DMS153 (cell line): ENCODE measurements around the gene PDS5A.
"Not testable (repeated sequence)": the region's sequence is repeated elsewhere in the genome, so short reads cannot be mapped to it uniquely, and the experiment has no call there.

Experiments
- DNase-seq: peaks from one replicate; lab custom pipeline; 2025; lab: John Stamatoyannopoulos, UW

PDS5A gene

GRCh38 chr4:39977489-39978377 is at the start of gene PDS5A:
TSS of gene PDS5A (minus strand) at chr4:39977911. CDS start at chr4:39976577, 1,334 bp downstream.
- DNase-seq: peak; percentile 59

DNA sequence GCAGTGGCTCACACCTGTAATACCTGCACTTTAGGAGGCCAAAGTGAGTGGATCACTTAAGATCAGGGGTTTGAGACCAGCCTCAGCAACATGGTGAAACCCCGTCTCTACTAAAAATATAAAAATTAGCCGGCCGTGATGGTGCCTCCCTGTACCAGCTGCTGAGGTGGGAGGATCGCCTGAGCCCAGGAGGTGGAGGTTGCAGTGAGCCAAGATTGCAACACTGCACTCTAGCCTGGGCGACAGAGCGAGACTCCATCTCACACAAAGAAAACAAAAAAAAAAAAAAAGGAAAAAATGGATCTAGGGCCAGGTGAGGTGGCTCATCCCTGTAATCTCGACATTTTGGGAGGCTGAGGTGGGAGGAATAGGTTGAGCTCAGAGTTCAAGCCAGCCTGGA is 46.3 kb upstream of the PDS5A start:
- not testable (repeated sequence) for DNase-seq

DNA sequence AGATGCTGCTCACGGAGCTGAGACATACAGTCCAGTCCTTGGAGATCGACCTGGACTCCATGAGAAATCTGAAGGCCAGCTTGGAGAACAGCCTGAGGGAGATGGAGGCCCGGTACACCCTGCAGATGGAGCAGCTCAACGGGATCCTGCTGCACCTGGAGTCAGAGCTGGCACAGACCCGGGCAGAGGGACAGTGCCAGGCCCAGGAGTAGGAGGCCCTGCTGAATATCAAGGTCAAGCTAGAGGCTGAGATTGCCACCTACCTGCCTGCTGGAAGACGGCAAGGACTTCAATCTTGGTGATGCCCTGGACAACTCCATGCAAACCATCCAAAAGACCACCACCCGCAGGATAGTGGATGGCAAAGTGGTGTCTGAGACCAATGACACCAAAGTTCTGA is 43.4 kb upstream of the PDS5A start:
- not testable (repeated sequence) for DNase-seq

GRCh38 chr4:40020221-40020620 is 42.5 kb upstream of the PDS5A start:
- DNase-seq: no peak

- DNase-seq: no peak
Observed at GRCh38 chr4:40016007-40016406, 38.3 kb upstream of the PDS5A start.

DNA sequence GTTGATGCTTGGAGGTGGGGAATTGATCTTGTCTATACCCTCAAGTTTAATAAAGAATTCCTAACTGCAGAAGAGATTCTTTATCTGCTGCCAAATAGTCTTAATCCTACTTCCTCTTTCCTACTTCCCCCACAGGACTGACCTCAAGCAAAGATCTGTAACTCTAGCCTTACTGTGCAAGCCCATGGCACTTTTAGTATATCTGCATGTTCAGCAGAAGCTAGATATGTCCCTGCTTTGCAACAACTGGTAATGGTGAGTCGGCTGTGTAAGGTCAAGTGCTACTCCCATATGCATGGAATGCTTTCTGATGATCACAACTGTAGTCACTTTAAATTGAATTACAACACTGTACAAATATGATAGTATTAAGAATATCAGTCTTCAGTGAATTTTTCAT is 26.3 kb upstream of the PDS5A start:
- DNase-seq: no peak

DNA sequence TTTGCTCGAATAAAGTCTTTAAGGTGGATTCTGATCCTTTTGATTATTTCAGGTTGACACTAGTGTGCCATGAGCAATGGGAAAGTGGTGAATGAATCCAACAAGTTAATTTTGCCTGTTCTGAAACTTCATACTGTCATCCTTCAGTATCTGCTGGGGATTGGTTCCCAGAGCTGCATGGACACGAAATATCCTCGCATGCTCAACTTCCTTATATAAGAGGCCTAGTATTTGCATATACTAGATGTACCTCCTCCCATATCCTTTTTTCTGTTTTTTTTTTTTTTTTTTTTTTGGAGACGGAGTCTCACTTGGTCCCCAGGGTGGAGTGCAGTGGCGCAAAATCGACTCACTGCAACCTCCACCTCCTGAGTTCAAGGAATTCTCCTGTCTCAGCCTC is 23.0 kb upstream of the PDS5A start:
- DNase-seq: no peak

DNA sequence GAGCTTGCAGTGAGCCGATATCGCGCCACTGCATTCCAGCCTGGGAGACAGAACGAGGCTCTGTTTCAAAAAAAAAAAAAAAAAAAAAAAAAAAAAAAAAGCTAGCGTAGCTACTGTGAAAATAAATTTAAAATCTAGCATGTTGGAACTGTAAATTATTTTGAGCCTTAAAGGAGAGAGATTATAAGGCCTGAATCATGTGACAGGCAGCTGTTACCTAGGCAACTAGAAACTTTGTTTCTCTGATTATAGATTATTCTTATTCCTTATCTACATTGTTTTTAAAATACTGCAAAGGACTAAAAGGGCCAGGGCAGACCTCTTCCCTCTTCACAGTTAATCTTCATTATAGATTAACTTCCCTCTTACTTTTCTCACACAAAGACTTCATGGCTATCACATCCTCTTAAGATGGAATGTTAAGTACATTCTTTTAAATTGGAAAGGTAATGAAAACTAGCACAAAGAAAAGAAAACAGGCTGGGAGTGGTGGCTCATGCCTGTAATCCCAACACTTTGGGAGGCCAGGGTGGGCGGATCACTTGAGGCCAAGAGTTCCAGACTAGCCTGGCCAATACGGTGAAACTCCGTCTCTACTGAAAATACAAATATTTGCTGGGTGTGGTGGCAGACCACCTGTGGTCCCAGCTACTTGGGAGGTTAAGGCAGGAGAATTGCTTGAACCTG is 21.1 kb upstream of the PDS5A start:
- no peak for DNase-seq

DNA sequence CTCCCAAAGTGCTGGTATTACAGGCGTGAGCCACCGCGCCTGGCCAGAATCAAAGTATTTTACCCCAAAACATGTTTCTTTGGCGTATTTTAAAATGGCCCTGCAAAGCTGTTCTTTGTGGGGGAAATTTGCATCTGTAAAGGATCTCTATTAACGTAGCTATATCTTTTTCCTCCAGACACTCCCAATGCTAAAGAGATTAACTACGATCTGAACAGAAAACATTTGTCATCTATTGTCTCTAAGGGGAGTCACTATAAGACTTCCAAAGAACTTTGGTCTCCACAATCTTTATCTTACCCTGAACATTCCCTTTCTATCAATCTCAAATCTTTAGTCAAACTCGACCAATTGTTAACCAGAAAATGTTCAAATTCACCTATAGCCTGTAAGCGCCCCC is 19.1 kb upstream of the PDS5A start:
- no peak for DNase-seq

DNA sequence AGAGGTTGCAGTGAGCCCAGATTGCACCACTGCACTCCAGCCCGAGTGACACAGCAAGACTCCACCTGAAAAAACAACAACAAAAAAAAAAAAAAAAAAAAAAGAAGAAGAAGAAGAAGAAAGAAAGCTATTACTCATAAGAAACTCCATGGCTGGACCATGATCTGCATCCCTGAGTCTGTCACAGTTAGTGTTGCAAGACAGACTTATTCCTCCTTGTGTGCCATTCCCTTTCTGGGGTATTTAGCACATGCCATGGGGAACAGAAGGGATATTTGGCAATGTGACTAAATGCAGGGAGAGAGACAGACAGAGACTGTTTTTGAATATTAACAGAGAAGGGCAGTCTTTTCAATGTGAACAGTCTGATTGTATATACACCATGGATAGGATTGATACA is 16.7 kb upstream of the PDS5A start:
- no peak for DNase-seq

DNA sequence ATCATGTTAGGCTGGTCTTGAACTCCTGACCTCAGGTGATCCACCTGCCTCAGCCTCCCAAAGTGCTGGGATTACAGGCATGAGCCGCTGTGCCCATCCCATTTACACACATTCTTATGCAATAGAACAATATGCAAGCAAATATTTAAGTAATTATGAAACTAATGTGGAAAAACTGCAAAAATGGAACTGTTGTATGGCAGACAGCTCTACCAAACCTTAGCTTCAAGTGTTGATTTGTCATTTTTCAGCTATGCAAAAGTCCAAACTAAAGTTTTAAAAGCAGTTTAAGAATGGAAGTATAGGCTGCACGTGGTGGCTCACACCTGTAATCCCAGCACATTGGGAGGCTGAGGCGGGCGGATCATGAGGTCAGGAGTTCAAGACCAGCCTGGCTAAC is 11.7 kb upstream of the PDS5A start:
- not testable (repeated sequence) for DNase-seq

- no peak for DNase-seq
Observed at GRCh38 chr4:39987485-39987884, 9.8 kb upstream of the PDS5A start.

GRCh38 chr4:39978904-39979303 is 1.2 kb upstream of the PDS5A start:
- DNase-seq: no peak

- DNase-seq: no peak
Observed at GRCh38 chr4:39978378-39978775, 666 bp upstream of the PDS5A start.

- DNase-seq: no peak
Observed at GRCh38 chr4:39976945-39977488, 694 bp downstream of the PDS5A start.

GRCh38 chr4:39976141-39976944 is 1.4 kb downstream of the PDS5A start:
- peak; percentile 23 for DNase-seq

GRCh38 chr4:39975488-39976089 is 2.1 kb downstream of the PDS5A start:
- no peak for DNase-seq

GRCh38 chr4:39973052-39973451 is 4.7 kb downstream of the PDS5A start:
- not testable (repeated sequence) for DNase-seq

GRCh38 chr4:39970671-39971640 is 6.8 kb downstream of the PDS5A start:
- no peak for DNase-seq

DNA sequence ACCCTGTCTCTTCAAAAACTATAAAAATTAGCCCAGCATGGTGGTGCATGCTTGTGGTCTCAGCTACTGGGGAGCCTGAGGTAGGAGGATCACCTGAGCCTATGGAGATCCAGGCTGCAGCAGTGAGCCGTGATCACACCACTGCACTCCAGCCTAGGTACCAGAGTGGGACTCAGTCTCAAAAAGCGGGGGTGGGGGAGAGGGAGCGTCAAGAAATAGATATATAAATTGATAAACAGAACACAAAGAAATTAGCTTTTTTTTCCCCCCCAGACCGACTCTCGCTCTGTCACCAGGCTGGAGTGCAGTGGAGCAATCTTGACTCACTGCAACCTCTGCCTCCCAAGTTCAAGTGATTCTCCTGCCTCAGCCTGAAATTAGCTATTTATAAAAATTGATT is 14.1 kb downstream of the PDS5A start:
- DNase-seq: no peak
